ENCODE measurements around the gene CHMP5.

The CHMP5 gene

DNA sequence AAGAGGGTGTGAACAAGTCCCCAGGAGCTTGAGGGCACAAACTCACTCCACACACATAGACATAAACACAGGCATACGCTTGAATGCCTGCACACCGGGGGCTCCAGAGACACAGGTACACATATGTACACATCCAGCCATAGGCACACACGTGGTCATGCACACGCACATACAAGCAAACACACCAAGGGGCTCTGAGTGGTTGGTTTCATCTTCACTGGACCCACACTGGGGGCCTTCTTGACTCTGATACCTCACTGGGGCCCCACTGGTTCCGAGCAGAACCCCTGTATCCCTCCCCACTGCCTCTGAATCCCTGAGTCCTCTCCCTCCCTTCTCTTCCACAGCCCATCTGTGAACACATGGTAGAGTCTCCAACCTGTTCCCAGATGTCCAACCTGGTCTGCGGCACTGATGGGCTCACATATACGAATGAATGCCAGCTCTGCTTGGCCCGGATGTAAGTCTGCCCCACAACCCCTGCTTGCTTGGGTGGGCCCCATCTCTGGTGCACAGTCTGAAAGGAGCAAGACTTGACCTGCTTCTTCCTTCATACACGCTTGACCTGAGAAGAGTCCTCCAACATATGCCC lies 18.5 kb upstream of the CHMP5 start:
- DNase-seq, result no peak
- Histone ChIP-seq H3K27me3 (replicated peaks) (no peaks in the 10 kb centered on the region), H3K4me3 (ENCODE audit: low read depth, low read length) (no peak overlapping the region), H3K27ac (no peak overlapping the region), H3K36me3 (replicated peaks) (no peaks in the 10 kb centered on the region)
- TF ChIP-seq, protein P1, sequence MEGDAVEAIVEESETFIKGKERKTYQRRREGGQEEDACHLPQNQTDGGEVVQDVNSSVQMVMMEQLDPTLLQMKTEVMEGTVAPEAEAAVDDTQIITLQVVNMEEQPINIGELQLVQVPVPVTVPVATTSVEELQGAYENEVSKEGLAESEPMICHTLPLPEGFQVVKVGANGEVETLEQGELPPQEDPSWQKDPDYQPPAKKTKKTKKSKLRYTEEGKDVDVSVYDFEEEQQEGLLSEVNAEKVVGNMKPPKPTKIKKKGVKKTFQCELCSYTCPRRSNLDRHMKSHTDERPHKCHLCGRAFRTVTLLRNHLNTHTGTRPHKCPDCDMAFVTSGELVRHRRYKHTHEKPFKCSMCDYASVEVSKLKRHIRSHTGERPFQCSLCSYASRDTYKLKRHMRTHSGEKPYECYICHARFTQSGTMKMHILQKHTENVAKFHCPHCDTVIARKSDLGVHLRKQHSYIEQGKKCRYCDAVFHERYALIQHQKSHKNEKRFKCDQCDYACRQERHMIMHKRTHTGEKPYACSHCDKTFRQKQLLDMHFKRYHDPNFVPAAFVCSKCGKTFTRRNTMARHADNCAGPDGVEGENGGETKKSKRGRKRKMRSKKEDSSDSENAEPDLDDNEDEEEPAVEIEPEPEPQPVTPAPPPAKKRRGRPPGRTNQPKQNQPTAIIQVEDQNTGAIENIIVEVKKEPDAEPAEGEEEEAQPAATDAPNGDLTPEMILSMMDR (IDR thresholded peaks at IDR 0.05; ENCODE audit: low read depth, low read length, missing control alignments), result no peak
- in situ Hi-C loops (cut with HindIII; ENCODE audit: low pct_ligation_motif_present, low sequenced_read_pairs), result no loop called here

- H3K36me3 ChIP-seq (replicated peaks), result peaks cover 10% of the 10 kb centered on the region
- in situ Hi-C loops (cut with HindIII; ENCODE audit: low pct_ligation_motif_present, low sequenced_read_pairs), result no loop called here
- TF ChIP-seq, protein P1 (IDR thresholded peaks at IDR 0.05; ENCODE audit: low read depth, low read length, missing control alignments), result no peak
- no peak for DNase-seq
- H3K27me3 ChIP-seq (replicated peaks), result no peaks in the 10 kb centered on the region
- H3K27ac ChIP-seq, result no peak overlapping the region
- H3K4me3 ChIP-seq (ENCODE audit: low read depth, low read length), result no peak overlapping the region
Measured at GRCh38 chr9:33248606-33249005, 16.2 kb upstream of the CHMP5 start.

DNA sequence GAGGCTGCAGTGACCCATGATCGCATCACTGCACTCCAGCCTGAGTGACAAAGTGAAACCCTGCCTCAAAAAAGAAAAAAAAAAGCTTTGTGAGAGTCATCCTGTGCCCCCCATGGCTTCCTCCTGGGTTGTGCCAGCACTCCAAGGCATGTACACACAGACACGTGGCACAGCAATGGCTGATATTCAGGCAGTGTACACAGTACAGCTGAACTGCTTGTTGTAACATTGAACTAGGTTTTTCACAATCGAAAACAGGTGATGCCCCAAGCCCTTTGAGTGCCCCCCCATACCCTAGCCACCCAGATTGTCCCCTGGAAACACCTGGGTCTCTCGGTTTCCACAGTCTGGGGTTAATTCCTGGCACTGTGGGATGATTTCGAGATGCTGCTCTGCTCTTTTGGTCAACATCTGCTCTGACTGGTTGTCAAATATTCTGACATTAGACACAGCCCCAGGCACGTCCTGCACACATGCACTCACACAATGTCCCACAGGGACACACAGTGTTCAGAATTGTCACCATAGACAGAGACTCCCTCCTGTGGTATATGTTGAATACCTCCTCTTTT lies 15.7 kb upstream of the CHMP5 start:
- Histone ChIP-seq H3K4me3 (ENCODE audit: low read depth, low read length) (no peak overlapping the region), H3K27me3 (replicated peaks) (no peaks in the 10 kb centered on the region), H3K36me3 (replicated peaks) (peaks cover 12% of the 10 kb centered on the region), H3K27ac (no peak overlapping the region)
- TF ChIP-seq, protein P1 (IDR thresholded peaks at IDR 0.05; ENCODE audit: low read depth, low read length, missing control alignments), result no peak
- DNase-seq, result no peak
- in situ Hi-C loops (cut with HindIII; ENCODE audit: low pct_ligation_motif_present, low sequenced_read_pairs), result no loop called here

DNA sequence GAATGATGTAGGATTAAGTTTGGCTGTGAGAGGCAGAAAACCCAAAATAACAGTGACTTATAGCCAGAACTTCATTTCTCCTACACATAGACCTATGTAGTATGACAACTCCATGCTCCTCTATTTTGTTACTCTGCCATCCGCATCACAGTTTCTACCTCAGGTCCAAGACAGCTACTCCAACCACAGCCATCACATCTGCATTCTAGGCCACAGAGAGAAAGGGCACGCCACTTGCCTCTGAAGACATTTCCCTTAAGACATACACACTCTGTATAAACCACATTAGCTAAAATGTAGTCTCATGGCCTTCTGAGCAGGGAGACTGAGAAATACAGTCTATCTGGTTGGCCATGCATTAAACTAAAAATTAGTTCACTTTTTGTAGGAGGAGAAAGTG lies 14.9 kb upstream of the CHMP5 start:
- in situ Hi-C loops (cut with HindIII; ENCODE audit: low pct_ligation_motif_present, low sequenced_read_pairs), result no loop called here
- H3K4me3 ChIP-seq (ENCODE audit: low read depth, low read length), result no peak overlapping the region
- TF ChIP-seq, protein P1 (IDR thresholded peaks at IDR 0.05; ENCODE audit: low read depth, low read length, missing control alignments), result no peak
- no peak for DNase-seq
- no peaks in the 10 kb centered on the region for H3K27me3 ChIP-seq (replicated peaks)
- H3K27ac ChIP-seq, result no peak overlapping the region
- peaks cover 20% of the 10 kb centered on the region for H3K36me3 ChIP-seq (replicated peaks)

GRCh38 chr9:33250458-33250995 lies 14.3 kb upstream of the CHMP5 start:
- TF ChIP-seq, protein P1 (IDR thresholded peaks at IDR 0.05; ENCODE audit: low read depth, low read length, missing control alignments), result no peak

More at GRCh38 chr9:33250458-33250995, 14.3 kb upstream of the CHMP5 start:
- DNase-seq, result peak; percentile 49
- peak overlapping the region; percentile 29 for H3K27ac ChIP-seq
- in situ Hi-C loops (cut with HindIII; ENCODE audit: low pct_ligation_motif_present, low sequenced_read_pairs), result no loop called here
- peaks cover 24% of the 10 kb centered on the region for H3K36me3 ChIP-seq (replicated peaks)
- H3K27me3 ChIP-seq (replicated peaks), result no peaks in the 10 kb centered on the region
- H3K4me3 ChIP-seq (ENCODE audit: low read depth, low read length), result no peak overlapping the region

Measured in brain microvascular endothelial cell (primary cell).